LHCN-M2 (cell line): ENCODE data around the gene GALNT9. TPM values are rescaled to one million over a fixed set of nuclear protein-coding genes. Genes with fewer than 3 reads are reported as not detected.
A peak's percentile ranks its signal among the peaks of the same experiment; 100 is the strongest.
"Not testable (repeated sequence)": the region's sequence is repeated elsewhere in the genome, so short reads cannot be mapped to it uniquely, and the experiment has no call there.

ENCODE experiments used
- DNase-seq: peaks from one replicate; pipeline ENCODE4 v3.0.0-alpha.2; 2012; ENCODE audit warnings: low read depth
- total RNA-seq: library from RNA; depleted of rRNA; stranded (reverse); fragments of >200 nt; gene quantifications from 2 replicates; pipeline ENCODE4 v1.2.3, GENCODE V29; 2014

Gene GALNT9
- total RNA-seq, 1 experiment from 2014 or later = 0.63 TPM

DNA sequence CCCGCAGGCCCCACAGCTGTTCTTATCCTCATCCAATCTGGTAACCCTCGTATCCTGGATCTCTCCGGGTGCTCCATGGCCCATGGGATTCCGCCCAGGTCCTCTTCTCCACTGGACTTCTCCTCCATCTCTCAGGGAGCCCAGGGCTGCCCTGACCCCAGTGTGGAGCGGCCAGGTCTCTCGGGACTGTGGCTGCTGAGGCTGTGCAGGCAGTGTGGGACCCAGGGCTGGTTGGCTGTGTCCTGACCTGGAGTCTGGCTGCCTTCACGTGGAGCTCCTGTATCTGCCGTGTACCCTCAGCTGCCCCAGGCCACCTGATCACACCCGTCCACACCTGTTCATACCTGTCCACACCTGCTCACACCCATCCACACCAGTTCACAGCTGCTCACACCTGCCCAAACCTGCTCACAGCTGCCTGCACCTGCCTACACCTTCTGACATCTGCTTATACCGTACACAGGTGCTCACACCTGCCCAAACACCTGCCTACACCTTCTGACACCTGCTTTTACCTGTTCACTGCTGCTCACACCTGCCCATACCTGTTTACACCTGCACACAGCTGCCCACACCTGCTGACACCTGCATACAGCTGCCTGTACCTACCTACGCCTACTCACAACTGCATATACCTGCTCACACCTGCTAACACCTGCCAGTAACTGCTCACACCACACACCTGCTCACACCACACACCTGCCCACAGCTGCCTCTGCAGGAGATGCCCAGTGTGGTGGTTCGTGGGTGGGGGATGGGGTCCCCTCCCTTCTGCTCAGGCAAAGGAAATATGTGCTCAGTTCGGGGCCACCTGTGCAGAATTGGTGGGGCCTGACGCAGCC lies 92.2 kb downstream of the GALNT9 start:
- no peak for DNase-seq

DNA sequence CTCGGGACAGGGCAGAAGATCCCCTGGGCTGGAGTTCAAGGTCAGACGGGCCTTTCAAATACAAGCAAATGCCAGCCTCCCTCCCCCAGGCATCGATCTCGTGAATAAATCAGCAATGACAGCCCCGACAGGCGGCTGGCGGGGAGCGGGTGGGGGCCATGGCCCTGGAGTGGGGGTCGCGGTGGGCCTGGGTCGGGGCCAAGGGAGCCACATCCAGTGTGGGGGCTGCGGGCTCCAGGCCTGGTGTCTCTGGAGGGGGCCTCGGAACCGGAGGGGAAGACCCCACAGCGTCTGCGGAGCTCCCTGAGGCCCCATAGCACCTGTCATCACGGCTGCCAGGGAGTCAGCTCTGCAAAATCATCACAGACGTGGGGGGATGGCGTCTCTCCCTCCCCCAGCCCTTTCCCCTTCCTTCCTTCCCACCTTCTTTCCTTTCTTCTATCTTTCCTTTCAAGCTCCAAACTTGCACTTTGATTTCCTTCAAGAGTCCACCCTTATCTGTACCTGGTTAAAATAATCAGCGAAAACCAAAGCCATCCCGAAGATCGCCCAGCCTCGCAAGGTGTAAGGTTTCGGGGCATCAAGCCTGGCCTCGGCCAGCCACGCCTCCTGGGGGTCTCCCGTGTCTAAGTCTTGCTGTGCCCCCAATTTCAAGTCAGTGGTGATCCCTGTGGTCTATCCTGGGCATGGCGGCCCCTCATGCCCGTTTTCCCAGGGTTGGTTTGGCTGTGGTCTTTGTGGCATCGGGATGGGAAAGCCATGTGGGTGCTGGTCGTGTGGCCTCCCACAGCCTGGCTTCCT lies 93.1 kb downstream of the GALNT9 start:
- DNase-seq = no peak

DNA sequence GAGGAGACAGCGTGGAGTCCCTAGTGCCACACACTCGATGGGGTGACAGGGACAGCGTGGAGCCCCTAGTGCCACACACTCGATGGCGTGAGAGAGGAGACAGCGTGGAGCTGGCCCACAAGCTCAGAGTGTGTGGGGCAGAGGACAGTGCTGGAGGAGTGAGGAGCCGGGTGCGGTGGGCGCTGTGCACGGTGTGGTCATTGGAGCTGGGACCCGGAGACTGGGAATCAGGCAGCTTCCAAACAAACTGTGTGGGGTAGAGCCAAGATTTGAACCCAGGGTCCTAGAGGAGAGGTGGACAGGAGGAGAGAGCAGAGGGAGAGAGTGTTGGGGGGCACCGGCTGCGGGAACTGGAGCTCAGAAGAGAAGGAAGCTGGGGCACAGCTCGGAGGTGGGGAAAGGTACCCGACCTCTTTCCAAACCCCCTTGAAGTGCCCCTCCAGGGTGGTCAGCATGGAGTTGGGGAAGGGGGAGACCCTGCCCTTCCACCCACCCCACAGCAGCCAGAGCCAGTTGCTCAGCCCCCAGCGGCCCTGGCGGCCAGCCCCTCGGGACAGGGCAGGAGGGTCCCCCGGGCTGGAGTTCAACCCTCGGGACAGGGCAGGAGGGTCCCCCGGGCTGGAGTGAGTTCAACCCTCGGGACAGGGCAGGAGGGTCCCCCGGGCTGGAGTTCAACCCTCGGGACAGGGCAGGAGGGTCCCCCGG lies 94.1 kb downstream of the GALNT9 start:
- DNase-seq = no peak

DNA sequence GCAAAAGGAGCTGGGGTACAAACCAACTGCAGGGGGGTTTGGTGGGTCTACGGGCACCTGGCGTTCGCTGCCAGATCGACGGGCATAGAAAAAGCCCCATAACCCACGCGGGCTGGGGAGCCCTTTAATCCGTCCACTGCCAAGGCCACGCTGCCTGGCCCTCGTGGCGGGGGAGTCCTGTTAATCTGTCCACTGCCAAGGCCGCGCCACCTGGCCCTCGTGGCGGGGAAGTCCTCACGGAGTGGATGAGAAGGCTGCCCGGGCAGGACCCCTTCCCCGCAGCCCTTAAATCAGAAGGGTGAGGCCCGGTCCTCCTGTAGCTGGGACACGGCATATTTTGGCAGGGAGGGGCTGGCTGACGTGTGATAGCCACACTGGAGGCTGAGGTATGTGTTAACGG lies 99.0 kb downstream of the GALNT9 start:
- DNase-seq = no peak

DNA sequence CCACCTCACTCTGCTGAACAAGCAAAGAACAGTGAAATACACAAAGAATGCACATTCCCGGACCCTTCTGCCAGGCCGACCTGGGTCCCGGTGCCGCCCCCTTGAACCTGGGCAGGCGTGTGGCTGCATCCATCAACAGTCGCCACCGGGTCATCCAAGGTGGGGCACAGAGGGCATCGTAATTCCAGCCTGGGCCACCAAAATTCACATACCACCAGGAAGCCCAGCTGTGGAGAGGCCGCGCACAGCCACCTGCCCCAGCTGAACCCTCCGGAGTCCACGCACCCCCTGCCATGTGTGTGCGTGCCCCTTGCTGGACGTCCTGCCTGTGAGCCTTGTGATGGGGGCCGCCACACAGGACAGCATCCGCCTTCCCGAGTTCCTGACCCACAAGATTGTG lies 99.5 kb downstream of the GALNT9 start:
- no peak for DNase-seq

DNA sequence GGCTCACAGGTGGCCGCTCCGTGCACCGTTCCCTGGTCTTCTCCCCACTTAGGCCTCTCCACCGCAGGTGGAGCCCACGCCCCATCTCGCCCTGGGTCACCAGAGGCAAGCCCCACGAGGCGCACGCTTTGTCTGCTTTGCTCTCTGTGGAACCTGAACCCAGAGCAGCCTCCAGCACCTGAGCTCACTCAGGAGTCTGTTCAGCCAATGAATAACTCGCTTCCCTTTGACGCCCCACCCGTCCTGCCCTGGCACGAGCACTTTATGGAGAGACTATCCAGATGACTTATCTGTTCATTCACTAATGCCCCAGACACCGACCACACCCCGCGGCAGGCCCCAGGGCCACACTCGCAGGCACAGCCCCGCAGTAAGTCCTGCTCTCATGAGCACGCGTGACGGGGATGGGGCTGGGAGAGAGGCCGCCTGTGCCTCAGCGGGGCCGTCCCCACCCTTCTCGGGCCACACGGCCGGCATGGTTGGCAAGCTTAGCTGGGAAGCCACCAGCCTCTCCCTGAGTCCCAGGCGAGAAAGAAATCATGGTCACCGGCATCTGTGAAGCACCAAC lies 100.1 kb downstream of the GALNT9 start:
- DNase-seq = no peak

DNA sequence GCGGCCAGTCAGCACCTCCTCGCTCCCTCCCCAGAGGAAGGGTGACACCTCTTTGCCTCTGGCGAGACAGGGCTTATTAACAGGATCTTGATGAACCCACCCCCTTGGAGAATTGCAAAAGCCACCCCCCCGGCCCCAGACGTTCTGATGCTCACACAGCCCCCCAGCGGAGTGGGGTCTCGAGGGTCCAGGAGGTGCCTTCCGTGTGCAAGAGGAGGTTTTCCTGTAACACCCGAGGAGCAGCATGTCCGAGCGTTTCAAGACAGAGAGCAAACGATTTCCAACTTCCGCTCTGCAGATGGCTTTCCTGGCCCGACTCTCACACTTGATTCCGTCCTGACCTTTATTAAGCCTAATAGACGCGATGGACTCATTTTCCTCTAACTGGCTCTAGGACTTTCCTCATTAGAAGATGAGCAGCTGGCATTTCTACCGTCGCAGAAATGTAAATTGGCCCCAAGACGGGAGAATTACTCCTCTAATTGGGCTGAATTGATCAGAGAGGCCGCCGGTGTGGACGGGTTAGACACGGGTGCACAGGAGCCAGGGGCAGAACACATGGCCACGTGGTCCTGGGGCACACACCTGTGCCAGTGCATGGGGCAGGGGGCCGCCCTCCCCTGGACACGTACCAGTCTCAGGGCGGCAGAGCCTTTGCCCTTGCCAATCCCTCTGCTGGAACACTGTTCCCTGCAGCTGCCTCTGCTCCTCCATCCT lies 100.8 kb downstream of the GALNT9 start:
- DNase-seq = no peak

DNA sequence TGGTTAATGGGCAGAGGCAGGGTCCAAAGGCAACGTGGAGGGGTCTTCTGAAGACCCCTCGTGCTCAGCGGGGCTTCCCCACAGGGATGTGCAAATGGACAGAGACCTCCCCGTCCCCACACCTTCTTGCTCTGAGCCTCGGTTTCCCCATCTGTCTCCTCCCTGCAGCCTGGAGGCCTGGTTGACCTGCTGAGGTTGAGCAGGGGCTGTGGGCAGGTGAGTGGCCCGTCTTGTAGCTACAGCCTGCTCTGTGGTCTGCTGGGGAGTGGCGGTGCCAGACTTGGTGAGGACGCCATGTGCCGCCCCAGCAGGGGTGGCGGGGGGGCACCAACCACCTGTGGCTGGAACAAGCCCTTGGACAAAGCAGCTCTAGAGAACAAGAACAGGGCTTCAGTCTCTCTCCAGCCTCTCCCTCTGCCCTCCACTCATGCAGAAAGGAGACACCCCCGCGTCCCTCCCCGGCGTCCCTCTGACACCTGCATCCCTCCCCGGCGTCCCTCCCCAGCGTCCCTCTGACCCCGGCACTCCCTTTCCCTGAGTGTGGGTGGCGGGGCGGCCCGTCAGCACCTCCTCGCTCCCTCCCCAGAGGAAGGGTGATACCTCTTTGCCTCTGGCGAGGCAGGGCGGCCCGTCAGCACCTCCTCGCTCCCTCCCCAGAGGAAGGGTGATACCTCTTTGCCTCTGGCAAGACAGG lies 101.5 kb downstream of the GALNT9 start:
- DNase-seq = no peak

DNA sequence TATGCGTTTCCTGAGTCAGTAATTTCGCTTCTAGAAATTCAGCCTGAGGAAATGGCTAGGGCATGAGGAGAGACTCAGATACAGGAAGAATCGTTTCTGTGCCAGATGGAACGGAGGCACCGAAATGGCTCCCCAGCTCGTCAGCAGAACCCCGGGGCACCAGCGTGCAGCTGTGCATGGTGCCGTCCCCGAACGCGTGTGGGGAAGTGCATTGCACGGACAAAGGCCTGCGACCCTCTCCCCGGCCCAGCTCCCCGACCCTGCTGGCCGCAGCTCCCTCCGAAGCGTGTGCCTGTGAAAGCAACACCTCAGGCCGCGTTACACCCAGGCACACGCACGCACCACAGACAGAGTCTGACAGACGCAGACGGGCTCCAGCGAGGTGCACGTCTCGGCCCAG lies 102.3 kb downstream of the GALNT9 start:
- DNase-seq = no peak

DNA sequence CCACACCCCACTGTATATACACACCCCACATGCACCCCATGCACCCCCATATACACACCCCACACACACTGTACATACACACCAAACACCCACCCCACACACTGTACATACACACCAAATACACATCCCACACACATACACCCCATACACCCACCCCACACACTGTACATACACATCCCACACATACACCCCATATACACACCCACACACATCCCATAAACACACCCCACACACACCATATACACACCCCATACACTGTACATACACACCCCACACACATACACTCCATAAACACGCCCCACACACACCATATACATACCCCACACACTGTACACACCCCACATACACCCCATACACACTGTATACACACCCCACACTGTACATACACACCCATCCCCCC lies 102.8 kb downstream of the GALNT9 start:
- no peak for DNase-seq

DNA sequence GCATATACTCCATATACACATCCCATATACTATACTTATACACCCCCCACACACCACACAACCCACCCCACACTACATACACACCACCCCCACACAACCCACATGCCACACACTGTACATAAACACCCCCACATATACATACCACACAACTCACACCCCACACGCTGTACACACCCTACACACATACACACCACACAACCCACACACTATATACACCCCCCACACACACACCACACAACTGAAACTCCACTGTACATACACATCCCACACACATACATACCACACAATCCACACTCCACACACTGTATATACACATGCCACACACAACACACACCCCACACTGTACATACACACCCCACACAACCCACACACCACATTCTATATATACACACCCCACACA lies 104.2 kb downstream of the GALNT9 start:
- DNase-seq = no peak

DNA sequence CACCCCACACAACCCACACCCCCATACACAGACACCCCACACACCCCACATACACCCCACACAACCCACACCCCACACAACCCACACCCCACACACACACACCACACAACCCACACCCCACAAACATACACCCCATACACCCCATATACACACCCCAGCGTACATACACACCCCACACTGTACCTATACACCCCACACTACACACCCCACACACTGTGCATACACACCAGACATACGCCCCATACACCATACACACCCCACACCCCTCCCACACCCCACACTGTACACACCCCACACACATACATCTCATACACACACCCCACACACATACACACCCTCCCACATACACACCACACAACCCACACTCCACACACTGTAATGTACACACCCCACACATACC lies 104.9 kb downstream of the GALNT9 start:
- DNase-seq = no peak

DNA sequence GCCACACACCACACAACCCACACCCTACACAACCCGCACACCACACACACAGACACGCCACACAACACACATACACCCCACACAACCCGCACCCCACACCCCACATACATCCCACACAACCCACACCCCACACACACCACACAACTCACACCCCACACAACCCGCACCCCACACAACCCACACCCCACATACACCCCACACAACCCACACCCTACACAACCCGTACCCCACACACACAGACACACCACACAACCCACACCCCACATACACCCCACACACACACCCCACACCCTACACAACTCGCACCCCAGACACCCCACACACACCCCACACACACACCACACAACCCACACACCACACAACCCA lies 106.6 kb downstream of the GALNT9 start:
- DNase-seq = no peak

DNA sequence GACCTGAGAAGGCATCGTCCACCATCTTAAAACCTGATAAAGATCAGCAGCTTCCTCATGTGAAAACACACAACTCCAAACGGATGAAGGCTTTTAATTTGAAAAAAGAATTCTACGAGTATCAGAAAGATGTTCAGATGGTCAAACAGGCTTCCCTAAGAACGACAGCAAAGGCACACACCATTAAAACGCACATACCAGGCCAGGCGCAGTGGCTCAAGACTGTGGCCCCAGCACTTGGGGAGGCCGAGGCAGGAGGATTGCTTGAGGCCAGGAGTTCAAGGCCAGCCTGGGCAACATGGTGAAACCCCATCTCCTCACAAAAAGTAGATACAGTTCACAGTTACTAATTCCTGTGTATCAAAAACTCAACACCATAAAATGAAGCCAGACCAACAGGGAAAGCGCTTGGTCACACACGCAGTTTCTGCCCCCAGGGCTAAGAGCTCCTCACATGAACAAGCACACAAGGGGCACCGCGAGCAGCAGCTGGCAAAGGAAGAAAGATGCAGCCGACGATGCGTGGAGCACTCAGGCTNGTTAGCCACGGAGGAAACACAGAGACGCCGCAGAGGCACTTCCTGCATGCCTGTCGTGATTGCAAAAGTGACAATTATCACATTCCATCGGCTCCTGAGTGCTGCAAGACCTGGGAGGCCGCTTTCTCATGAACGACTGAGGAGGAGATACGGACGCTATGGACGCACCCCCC lies 107.1 kb downstream of the GALNT9 start:
- peak; percentile 6 for DNase-seq

DNA sequence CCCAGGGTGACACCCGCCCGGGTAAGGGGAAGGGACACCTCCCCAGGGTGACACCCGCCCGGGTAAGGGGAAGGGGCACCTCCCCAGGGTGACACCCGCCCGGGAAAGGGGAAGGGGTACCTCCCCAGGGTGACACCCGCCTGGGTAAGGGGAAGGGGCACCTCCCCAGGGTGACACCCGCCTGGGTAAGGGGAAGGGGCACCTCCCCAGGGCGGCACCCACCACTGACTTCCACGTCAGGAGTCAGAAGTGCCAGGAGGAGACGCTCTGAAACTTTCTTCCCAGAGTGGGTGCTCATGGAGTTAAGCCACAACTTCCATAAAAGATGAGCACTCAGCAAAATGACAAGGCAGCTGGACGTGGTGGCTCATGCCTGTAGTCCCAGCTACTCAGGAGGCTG lies 109.6 kb downstream of the GALNT9 start:
- not testable (repeated sequence) for DNase-seq

DNA sequence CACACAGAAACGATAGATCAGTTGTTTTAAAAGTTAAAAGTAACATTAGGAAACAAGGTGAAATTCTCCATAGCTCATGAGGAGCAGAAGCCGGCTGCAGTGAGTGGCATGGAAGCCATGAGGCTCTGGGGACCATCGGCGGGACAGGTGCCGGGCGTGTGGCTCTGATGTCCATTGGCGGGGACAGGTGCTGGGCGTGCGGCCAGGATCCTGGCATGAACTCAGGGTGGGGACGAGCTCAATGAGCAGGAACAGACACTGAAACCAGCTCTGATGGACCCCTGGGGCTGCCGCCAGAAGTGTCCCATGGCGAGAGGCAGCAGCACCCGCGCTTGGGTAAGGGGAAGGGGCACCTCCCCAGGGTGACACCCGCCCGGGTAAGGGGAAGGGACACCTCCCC lies 110.1 kb downstream of the GALNT9 start:
- DNase-seq = no peak

DNA sequence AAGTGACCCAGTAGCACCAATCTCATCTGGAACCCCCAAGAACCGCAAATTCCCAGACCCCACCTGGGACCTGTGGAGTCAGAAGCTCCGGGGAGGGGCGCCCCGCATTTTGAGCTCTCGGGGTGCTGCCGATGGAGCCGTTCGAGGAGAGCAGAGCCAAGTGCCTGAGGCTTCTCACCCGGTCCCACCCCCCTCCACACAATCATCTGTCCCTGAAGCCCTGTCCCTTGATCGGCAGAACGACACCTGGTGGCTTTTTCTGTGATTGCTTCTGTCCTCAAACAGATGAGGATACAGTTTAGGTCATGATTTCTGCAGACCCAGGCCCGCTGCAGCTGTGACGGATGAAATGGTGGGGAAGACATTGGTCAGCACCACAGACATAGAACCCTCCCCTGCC lies 110.5 kb downstream of the GALNT9 start:
- no peak for DNase-seq

DNA sequence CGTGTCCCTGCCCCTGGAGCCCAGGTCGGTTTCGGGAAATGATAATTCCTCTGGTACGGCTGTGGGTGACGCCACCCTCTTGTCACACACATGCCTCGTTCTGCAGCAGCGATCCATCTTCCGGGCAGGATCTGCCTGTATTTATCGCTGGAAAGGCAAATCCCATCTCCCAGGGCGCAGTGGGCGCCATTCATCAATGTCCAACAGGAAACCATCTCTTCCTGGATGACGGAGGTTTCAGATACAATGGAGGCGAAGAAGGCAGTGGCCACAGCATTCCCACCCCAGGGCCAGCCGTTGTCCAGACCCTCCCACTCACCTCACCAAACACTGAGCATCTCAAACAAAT lies 110.9 kb downstream of the GALNT9 start:
- no peak for DNase-seq

DNA sequence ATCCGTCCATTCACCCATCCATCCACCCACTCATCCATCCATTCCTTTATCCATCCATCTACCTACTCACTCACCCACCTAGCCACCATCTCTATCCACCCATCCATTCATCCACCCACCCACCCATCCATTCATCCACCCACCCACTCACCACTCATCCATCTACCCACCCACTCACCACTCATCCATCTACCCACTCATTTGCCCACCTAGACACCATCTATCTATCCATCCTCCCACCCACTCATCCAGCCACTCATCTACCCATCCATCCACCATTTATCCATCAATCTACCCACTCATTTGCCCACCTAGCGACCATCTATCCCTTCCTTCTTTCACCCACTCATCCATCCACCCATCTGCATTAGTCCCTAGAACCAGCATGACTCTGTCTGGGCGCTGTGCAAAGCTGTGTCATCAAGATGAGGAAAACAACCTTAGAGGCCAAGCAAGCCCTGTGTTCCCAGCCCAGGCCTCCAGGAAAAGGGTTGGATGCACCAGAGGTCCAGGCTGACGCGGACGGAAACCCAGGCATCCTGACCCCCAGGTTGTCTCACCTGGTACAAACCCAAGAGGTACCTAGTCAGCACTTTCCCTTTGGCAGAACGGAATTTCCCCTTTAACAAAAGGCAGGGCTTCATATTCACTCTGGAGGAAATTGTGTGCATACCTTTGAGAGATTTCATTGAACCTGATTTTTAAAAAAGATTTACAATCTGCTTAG lies 111.4 kb downstream of the GALNT9 start:
- no peak for DNase-seq

DNA sequence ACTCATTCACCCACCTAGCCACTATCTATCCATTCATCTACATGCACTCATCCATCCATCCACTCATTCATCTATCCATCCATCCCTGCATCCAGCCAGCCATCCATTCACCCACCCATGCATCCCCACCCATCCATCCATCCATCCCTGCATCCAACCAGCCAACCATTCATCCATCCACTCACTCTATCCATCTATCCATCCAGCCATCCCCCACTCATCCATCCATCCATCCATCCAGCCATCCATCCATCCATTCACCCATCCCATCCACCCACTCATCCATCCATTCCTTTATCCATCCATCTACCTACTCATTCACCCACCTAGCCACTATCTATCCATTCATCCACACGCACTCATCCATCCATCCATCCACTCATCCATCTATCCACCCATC lies 112.0 kb downstream of the GALNT9 start:
- no peak for DNase-seq
